Measurements from ENCODE around the gene KIF6.

KIF6 gene

GRCh38 chr6:39341352-39341751 is 383.9 kb downstream of the KIF6 start:
- DNase-seq = no peak

- no peak for DNase-seq
Measured at GRCh38 chr6:39339868-39340550, 385.2 kb downstream of the KIF6 start.

- no peak for DNase-seq
Measured at GRCh38 chr6:39339096-39339867, 385.9 kb downstream of the KIF6 start.

- no peak for DNase-seq
Measured at GRCh38 chr6:39338397-39338796, 386.8 kb downstream of the KIF6 start.

GRCh38 chr6:39335780-39336545 is 389.2 kb downstream of the KIF6 start:
- DNase-seq = peak; percentile 46

GRCh38 chr6:39333644-39334438 is 391.4 kb downstream of the KIF6 start:
- DNase-seq = no peak

- no peak for DNase-seq
Measured at GRCh38 chr6:39330476-39330875, 394.7 kb downstream of the KIF6 start.

- no peak for DNase-seq
Measured at GRCh38 chr6:39330057-39330456, 395.2 kb downstream of the KIF6 start.

- DNase-seq = no peak
Measured at GRCh38 chr6:39328066-39328465, 397.1 kb downstream of the KIF6 start.

- no peak for DNase-seq
Measured at GRCh38 chr6:39327507-39327906, 397.7 kb downstream of the KIF6 start.

- no peak for DNase-seq
Measured at GRCh38 chr6:39322306-39322850, 402.8 kb downstream of the KIF6 start, which contains the start of gene KCNK16. Gene KCNK16 (minus strand): TSS chr6:39322702. CDS start chr6:39322540, 162 bp downstream.

- no peak for DNase-seq
Measured at GRCh38 chr6:39321761-39322160, 403.4 kb downstream of the KIF6 start.

- DNase-seq = no peak
Measured at GRCh38 chr6:39320363-39320984, 404.7 kb downstream of the KIF6 start.

- DNase-seq = no peak
Measured at GRCh38 chr6:39319621-39320362, 405.4 kb downstream of the KIF6 start.

GRCh38 chr6:39317256-39317655 is 408.0 kb downstream of the KIF6 start:
- DNase-seq = no peak

- no peak for DNase-seq
Measured at GRCh38 chr6:39314273-39314795, 410.9 kb downstream of the KIF6 start, which contains the start of gene KCNK17. Gene KCNK17 (minus strand): TSS chr6:39314419. CDS start chr6:39314320, 99 bp downstream.

- no peak for DNase-seq
Measured at GRCh38 chr6:39313526-39314272, 411.5 kb downstream of the KIF6 start.

- DNase-seq = no peak
Measured at GRCh38 chr6:39312912-39313525, 412.2 kb downstream of the KIF6 start.

- DNase-seq = no peak
Measured at GRCh38 chr6:39310542-39310941, 414.7 kb downstream of the KIF6 start.

Data from fibroblast of skin of back (primary cell).